Tibial nerve (tissue), 3 donors: ENCODE results near the gene MUSK.

ENCODE experiments used
- CTCF ChIP-seq, 5 experiments: fragments of 200-600 bp in 3 of 5; fragments of 450-650 bp in 2 of 5; sonication (generic) in 3 of 5; IDR thresholded peaks; one replicate each; pipeline ENCODE4 v1.5.1; 2016 to 2019; ENCODE audit warnings: antibody characterized with exemption in 5 of 5, mild to moderate bottlenecking in 3 of 5, moderate library complexity in 2 of 5
- POLR2A ChIP-seq, 2 donors: fragments of 450-650 bp; IDR thresholded peaks; one replicate each; pipeline ENCODE4 v1.6.1; 2017; ENCODE audit warnings: antibody characterized with exemption in 2 of 2, mild to moderate bottlenecking in 2 of 2, moderate library complexity in 2 of 2

GRCh38 chr9:110802416-110803035 is 133.9 kb downstream of the MUSK start:
- TF ChIP-seq POLR2A (IDR thresholded peaks at IDR 0.05) (no peak), CTCF (IDR thresholded peaks at IDR 0.05) (no peak)
